Fibroblast of lung (primary cell): ENCODE data around the gene AMBRA1.

ENCODE experiments used
- CTCF ChIP-seq, 2 donors: IDR thresholded peaks in 1 of 2; conservative IDR thresholded peaks in 1 of 2; 1 replicate in 1 of 2; 2 replicates in 1 of 2; pipeline ENCODE4 v1.5.1; 2011 to 2012; ENCODE audit warnings: low read length in 2 of 2, control low read depth in 1 of 2, inconsistent platforms in 1 of 2, low read depth in 1 of 2, mild to moderate bottlenecking in 1 of 2
- EZH2 ChIP-seq: IDR thresholded peaks from 2 replicates; pipeline ENCODE4 v1.5.1; 2012; ENCODE audit warnings: low read length, control low read depth, mild to moderate bottlenecking; ENCODE audit errors: missing control alignments

- no peak for TF ChIP-seq CTCF (conservative IDR thresholded peaks at IDR 0.05 in 1 of 2, IDR thresholded peaks at IDR 0.05 in 1 of 2; ENCODE audit: low read depth in 1 of 2, low read length in 2 of 2)
- no peak for TF ChIP-seq EZH2
These were observed 242.7 kb downstream of the AMBRA1 start for GRCh38 chr11:46351148-46351547.
